Panc1 (cell line): ENCODE results near the gene COX17. TPM values are rescaled to one million over a fixed set of nuclear protein-coding genes. Genes with fewer than 3 reads are reported as not detected.

Experiments used
- ATAC-seq: fragments of 200-7000 bp; cut with Tn5 transposase; 2 replicates; pipeline ENCODE4 v1.9.1; 2020; ENCODE audit warnings: mild to moderate bottlenecking, moderate library complexity
- BruUV-seq: library from RNA; stranded (reverse); fragments of 400-500 nt; replicated peaks from 2 replicates; lab custom pipeline; 2021; lab: Mats Ljungman, UMichigan
- CTCF ChIA-PET: fragments of 300-600 bp; sonication (Branson Sonifier 250); formaldehyde crosslinking; loops from one replicate; lab custom pipeline; 2022; ENCODE audit warnings: antibody characterized with exemption; lab: Charles Lee
- POLR2A ChIA-PET: fragments of 300-600 bp; sonication (Branson Sonifier 250); formaldehyde crosslinking; loops from one replicate; lab custom pipeline; 2022; ENCODE audit warnings: antibody characterized with exemption; lab: Charles Lee
- DNase-seq: peaks from one replicate; pipeline ENCODE4 v3.0.0-alpha.2; 2010; ENCODE audit warnings: low read depth, low spot score
- H3K27ac ChIP-seq: 2 replicates; pipeline ENCODE4 v1.5.1; 2011; ENCODE audit warnings: mild to moderate bottlenecking, low read length, inconsistent platforms
- H3K27me3 ChIP-seq: fragments of 200-500 bp; sonication (Bioruptor generic); 2 replicates; pipeline ENCODE4 v1.6.0; 2014; ENCODE audit warnings: low read length, inconsistent platforms; ENCODE audit not compliant: control insufficient read depth, insufficient read depth
- H3K36me3 ChIP-seq: fragments of 200-500 bp; sonication (Bioruptor generic); 2 replicates; pipeline ENCODE4 v1.5.1; 2014; ENCODE audit warnings: inconsistent platforms, mild to moderate bottlenecking, low read length, moderate library complexity; ENCODE audit not compliant: control insufficient read depth, insufficient read depth
- H3K4me1 ChIP-seq: 2 replicates; pipeline ENCODE4 v1.5.1; 2011; ENCODE audit warnings: inconsistent platforms, mild to moderate bottlenecking, low read length, moderate library complexity; ENCODE audit not compliant: control insufficient read depth, insufficient read depth
- H3K4me3 ChIP-seq, 2 experiments: 2 replicates each; pipeline ENCODE4 v1.5.1; 2011 to 2012; ENCODE audit warnings: low read depth in 2 of 2, low read length in 2 of 2, mild to moderate bottlenecking in 2 of 2, inconsistent platforms in 1 of 2, moderate library complexity in 1 of 2
- H3K9me3 ChIP-seq: fragments of 200-500 bp; sonication (Bioruptor generic); 2 replicates; pipeline ENCODE4 v1.5.1; 2014; ENCODE audit warnings: low read depth, mild to moderate bottlenecking, inconsistent platforms, low read length, moderate library complexity; ENCODE audit not compliant: control insufficient read depth, insufficient read depth
- POLR2AphosphoS5 ChIP-seq: IDR thresholded peaks from 2 replicates; pipeline ENCODE4 v1.6.1; 2012; ENCODE audit warnings: mild to moderate bottlenecking, low read depth, low read length, moderate library complexity
- REST ChIP-seq, 2 experiments: IDR thresholded peaks; 2 replicates each; pipeline ENCODE4 v1.6.1; 2011 to 2012; ENCODE audit warnings: low read depth in 2 of 2, control low read depth in 1 of 2, low read length in 1 of 2, mild to moderate bottlenecking in 1 of 2, moderate library complexity in 1 of 2; ENCODE audit not compliant: insufficient read depth in 1 of 2
- SIN3A ChIP-seq: IDR thresholded peaks from 2 replicates; pipeline ENCODE4 v1.6.1; 2012; ENCODE audit warnings: low read depth, mild to moderate bottlenecking, low read length, moderate library complexity, borderline replicate concordance; ENCODE audit not compliant: insufficient read depth
- TCF7L2 ChIP-seq: IDR thresholded peaks from 2 replicates; pipeline ENCODE4 v1.6.1; 2011; ENCODE audit warnings: mild to moderate bottlenecking, low read depth, low read length, inconsistent platforms
- in situ Hi-C: cut with HindIII; loops from 2 replicates; pipeline ENCODE4 v1.10.0; 2016; ENCODE audit warnings: low sequenced_read_pairs, low pct_unique_long_range_greater_than_20kb
- intact Hi-C: fragments of 100-400 bp; cut with micrococcal nuclease; formaldehyde crosslinking; loops from one replicate; pipeline ENCODE4 v1.10.0; 2022; ENCODE audit not compliant: unreplicated experiment
- total RNA-seq: library from RNA; stranded (reverse); gene quantifications from one replicate; pipeline ENCODE4 v1.2.1, GENCODE V29; 2021; ENCODE audit not compliant: unreplicated experiment
- TF ChIP-seq, protein P1 (sequence below): fragments of 450-650 bp; IDR thresholded peaks from 2 replicates; pipeline ENCODE4 v1.5.1; 2017; ENCODE audit warnings: mild to moderate bottlenecking

Gene COX17
- total RNA-seq, 1 experiment from 2014 or later = 81.6 TPM

DNA sequence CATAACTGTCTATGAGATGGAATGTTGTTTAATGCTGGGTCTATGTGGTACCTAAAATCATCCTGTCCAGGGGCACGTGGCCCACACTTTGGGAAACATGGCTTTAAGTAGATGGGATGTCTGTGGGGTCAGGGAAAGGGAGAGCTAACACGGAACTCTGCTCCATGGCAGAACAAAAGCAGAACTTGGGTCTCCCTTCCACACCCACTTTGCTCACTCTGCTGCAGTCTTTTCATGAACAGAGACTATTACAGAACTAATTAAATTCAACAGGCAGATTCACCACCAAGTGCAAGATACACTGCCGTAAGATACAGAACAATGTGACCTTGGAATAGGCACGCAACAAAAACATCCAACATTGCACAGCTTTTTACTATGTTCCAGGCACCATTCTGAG, 45.0 kb downstream of the COX17 start:
- DNase-seq = no peak
- CTCF ChIA-PET = no interaction called here
- no peak for ATAC-seq
- H3K36me3 ChIP-seq = no peaks in the 10 kb centered on the region
- no TSS peak for BruUV-seq
- intact Hi-C loops = no loop called here
- no peaks in the 10 kb centered on the region for H3K9me3 ChIP-seq
- H3K27ac ChIP-seq = no peak overlapping the region
- TF ChIP-seq POLR2AphosphoS5 (no peak), SIN3A (no peak), TCF7L2 (no peak), REST (IDR thresholded peaks at IDR 0.05; ENCODE audit: insufficient read depth in 1 of 2, low read depth in 2 of 2, low read length in 1 of 2) (no peak)
- TF ChIP-seq, protein P1, sequence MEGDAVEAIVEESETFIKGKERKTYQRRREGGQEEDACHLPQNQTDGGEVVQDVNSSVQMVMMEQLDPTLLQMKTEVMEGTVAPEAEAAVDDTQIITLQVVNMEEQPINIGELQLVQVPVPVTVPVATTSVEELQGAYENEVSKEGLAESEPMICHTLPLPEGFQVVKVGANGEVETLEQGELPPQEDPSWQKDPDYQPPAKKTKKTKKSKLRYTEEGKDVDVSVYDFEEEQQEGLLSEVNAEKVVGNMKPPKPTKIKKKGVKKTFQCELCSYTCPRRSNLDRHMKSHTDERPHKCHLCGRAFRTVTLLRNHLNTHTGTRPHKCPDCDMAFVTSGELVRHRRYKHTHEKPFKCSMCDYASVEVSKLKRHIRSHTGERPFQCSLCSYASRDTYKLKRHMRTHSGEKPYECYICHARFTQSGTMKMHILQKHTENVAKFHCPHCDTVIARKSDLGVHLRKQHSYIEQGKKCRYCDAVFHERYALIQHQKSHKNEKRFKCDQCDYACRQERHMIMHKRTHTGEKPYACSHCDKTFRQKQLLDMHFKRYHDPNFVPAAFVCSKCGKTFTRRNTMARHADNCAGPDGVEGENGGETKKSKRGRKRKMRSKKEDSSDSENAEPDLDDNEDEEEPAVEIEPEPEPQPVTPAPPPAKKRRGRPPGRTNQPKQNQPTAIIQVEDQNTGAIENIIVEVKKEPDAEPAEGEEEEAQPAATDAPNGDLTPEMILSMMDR = no peak
- H3K4me1 ChIP-seq = no peaks in the 10 kb centered on the region
- peaks cover 2% of the 10 kb centered on the region; the same call in 1 of the 2 replicates for H3K27me3 ChIP-seq
- H3K4me3 ChIP-seq = no peak overlapping the region
- POLR2A ChIA-PET = no interaction called here
- in situ Hi-C loops = no loop called here

- in situ Hi-C loops = no loop called here
- ChIA-PET POLR2A (interaction anchor here (0.6 kb wide), 1 partner anchor 1110 kb away, joined by 3 read pairs; no protein-coding TSS in a partner anchor), CTCF (no interaction called here)
Observed at GRCh38 chr3:119631516-119631915, 45.7 kb downstream of the COX17 start.

More at GRCh38 chr3:119631516-119631915, 45.7 kb downstream of the COX17 start:
- intact Hi-C loops = no loop called here
- no TSS peak for BruUV-seq
- H3K4me3 ChIP-seq = no peak overlapping the region
- H3K9me3 ChIP-seq = no peaks in the 10 kb centered on the region
- H3K27ac ChIP-seq = no peak overlapping the region
- DNase-seq (no peak), ATAC-seq (no peak)
- H3K27me3 ChIP-seq = peaks cover 2% of the 10 kb centered on the region; the same call in 1 of the 2 replicates
- no peaks in the 10 kb centered on the region for H3K36me3 ChIP-seq
- no peaks in the 10 kb centered on the region for H3K4me1 ChIP-seq
- no peak for TF ChIP-seq TCF7L2
- TF ChIP-seq SIN3A = no peak
- TF ChIP-seq, protein P1 = no peak
- no peak for TF ChIP-seq POLR2AphosphoS5
- no peak for TF ChIP-seq REST (IDR thresholded peaks at IDR 0.05; ENCODE audit: insufficient read depth in 1 of 2, low read depth in 2 of 2, low read length in 1 of 2)
